Measurements from ENCODE around the gene PTCH1.

Gene PTCH1

DNA sequence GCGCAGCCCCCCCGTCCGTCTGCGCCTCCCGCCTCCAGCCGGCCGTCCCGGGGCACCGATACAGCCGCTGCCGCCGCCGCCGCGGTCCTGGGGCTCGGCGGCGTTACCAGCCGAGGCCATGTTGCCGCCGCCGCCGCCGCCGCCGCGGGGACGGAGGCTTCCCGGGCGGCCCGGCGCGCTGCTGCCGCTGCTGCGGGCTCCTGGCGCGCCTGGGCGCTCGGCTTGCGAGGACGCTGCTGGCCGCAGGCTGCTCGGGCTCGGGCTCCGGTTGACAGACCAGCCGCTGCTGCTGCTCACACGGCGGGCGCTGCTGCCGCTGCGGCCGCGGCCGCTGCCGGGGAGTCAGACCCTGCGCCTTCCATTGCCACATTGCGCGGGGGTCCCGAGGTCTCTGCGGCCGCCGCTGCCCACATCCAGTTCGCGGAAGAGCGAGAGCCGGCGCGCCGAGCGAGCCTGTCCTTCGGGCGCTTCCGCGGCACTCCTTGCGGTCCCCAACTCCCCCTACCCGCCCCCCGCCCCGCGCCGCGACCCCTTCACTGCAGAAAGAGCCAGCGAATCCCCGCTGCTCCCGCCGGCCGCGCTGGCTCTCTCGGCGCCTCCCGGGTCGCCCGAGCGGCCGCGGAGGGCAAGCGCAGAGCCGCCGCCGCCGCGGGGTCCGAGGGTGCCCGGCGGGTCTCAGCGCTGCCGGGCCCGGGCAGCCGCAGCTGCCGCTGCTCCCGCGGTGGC lies 8.4 kb downstream of the PTCH1 start:
- Histone ChIP-seq H3K4me2 (ENCODE audit: low read length) (peak overlapping the region; percentile 81), H2AK5ac (ENCODE audit: low read length) (no peak overlapping the region), H3K56ac (ENCODE audit: low read length) (peak overlapping the region; percentile 96), H3K79me2 (ENCODE audit: control insufficient read depth, insufficient read depth, low read length) (peaks cover 8% of the 10 kb centered on the region), H3K79me1 (ENCODE audit: low read length) (peaks cover 5% of the 10 kb centered on the region), H3K9ac (ENCODE audit: low read length) (peak overlapping the region; percentile 93), H3K36me3 (ENCODE audit: control insufficient read depth, insufficient read depth, low read length) (no peaks in the 10 kb centered on the region), H3K4me1 (ENCODE audit: control insufficient read depth, low read depth, low read length) (peaks cover 12% of the 10 kb centered on the region), H3K4me3 (ENCODE audit: low read length) (peak overlapping the region; percentile 80), H4K8ac (ENCODE audit: low read depth, low read length) (no peak overlapping the region), H2BK5ac (ENCODE audit: low read length) (no peak overlapping the region), H4K5ac (ENCODE audit: low read length) (no peak overlapping the region), H3K18ac (ENCODE audit: low read length) (peak overlapping the region; percentile 96), H2BK120ac (ENCODE audit: low read depth, low read length) (peak overlapping the region; percentile 48), H3K27ac (ENCODE audit: low read depth, low read length) (peak overlapping the region; percentile 94), H3K27me3 (ENCODE audit: insufficient read depth, low read length, poor library complexity) (no peaks in the 10 kb centered on the region), H2BK15ac (replicated peaks; ENCODE audit: low read depth) (no peak overlapping the region), H3K23ac (ENCODE audit: low read length) (no peak overlapping the region), H3K4ac (ENCODE audit: low read depth, low read length) (peak overlapping the region; percentile 75)
- peak; percentile 29 for DNase-seq
- WGBS (ENCODE audit: extremely low coverage, insufficient coverage, low lambda C conversion rate) = no CpG with 5 or more reads among the region's 111 CpGs

DNA sequence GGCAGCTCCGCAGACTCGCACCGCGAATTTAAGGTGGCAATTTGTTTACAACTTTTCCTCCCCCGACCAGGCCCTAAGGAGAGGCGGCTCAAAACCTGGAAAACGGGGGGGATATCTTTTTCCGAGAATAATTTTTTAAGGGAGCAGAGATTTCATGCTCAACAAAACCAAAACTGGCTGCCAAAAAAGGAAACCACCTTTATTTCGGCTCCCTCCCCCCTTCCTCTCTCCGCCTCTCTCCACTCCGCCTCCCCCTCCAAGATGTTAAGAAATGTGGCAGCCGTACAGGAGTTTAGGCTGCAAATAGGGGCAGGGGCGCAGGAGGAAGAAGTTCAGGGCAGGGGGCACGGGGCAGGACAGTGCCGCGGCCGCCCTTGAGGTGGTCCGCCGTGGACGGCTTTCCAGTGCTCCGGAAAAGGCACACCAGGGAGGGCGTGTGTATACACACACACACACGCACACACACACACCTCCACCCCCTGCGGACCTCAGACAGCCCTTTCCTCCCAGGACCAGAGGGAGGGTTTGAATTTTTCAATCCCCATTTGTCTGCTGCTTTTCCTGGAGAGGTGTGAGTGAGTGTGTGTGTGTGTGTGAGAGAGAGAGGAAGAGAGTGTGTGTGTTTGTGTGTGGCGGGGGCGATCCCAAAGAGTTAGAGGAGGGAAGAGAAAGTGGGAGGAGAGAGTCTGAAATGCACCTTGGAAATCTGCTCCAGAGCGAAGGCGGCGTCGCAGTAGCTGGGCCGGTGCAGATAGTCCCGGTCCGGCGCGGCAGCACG lies 9.1 kb downstream of the PTCH1 start:
- Histone ChIP-seq H3K4me3 (ENCODE audit: low read length) (peak overlapping the region; percentile 68), H3K4me1 (ENCODE audit: control insufficient read depth, low read depth, low read length) (peaks cover 6% of the 10 kb centered on the region), H3K36me3 (ENCODE audit: control insufficient read depth, insufficient read depth, low read length) (no peaks in the 10 kb centered on the region), H3K9ac (ENCODE audit: low read length) (peak overlapping the region; percentile 93), H3K56ac (ENCODE audit: low read length) (peak overlapping the region; percentile 96), H3K27ac (ENCODE audit: low read depth, low read length) (peak overlapping the region; percentile 94), H3K27me3 (ENCODE audit: insufficient read depth, low read length, poor library complexity) (no peaks in the 10 kb centered on the region), H3K4ac (ENCODE audit: low read depth, low read length) (peak overlapping the region; percentile 44), H2BK120ac (ENCODE audit: low read depth, low read length) (no peak overlapping the region), H3K4me2 (ENCODE audit: low read length) (peak overlapping the region; percentile 81), H3K18ac (ENCODE audit: low read length) (peak overlapping the region; percentile 96), H2BK5ac (ENCODE audit: low read length) (peak overlapping the region; percentile 73), H4K8ac (ENCODE audit: low read depth, low read length) (no peak overlapping the region), H3K79me2 (ENCODE audit: control insufficient read depth, insufficient read depth, low read length) (peaks cover 15% of the 10 kb centered on the region), H3K23ac (ENCODE audit: low read length) (no peak overlapping the region), H4K5ac (ENCODE audit: low read length) (no peak overlapping the region), H3K79me1 (ENCODE audit: low read length) (peaks cover 9% of the 10 kb centered on the region), H2BK15ac (replicated peaks; ENCODE audit: low read depth) (no peak overlapping the region), H2AK5ac (ENCODE audit: low read length) (no peak overlapping the region)
- DNase-seq = peak; percentile 94
- 100% methylated on average over 2 of the region's 36 CpGs for WGBS (ENCODE audit: extremely low coverage, insufficient coverage, low lambda C conversion rate)

DNA sequence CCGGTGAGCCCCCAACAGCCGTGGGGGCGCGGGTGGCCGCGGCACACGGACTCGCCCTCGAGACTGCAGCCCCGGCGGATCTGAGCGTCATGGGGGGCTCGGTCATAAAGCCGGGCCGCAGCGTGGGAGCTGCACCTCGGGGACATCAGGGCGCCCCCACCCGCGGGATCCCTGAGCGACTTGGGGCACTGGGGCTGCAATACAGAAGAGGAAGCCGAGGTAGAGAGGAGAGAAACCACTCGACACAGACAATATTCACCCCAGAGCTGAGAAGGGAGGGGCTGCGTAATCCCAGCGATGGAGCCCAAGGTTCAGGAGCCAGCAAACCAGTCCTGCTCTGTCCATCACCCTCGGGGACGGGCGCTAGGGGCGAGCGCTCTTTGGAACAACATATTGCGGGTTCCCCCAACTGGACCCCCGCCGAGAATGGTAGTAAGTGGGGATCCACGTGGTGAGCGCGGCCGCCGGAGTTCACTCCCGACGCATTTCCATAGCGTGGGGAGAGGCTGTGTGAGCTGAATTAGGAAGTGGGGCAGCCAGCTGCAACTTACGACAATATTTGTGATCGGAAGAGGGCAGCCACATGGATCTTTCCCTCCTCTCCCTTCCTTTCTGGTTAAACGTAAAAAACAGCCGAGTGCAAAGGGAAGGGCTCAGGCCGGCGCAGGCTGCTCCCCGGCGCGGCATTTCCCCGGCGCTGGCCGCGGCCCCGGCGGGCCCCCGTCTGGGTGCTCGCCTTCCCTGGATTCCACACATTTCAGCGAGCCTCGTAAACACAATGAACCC lies 9.9 kb downstream of the PTCH1 start:
- no CpG with 5 or more reads among the region's 60 CpGs for WGBS (ENCODE audit: extremely low coverage, insufficient coverage, low lambda C conversion rate)
- peak overlapping the region; percentile 96 for H3K18ac ChIP-seq (ENCODE audit: low read length)
- DNase-seq = peak; percentile 81

DNA sequence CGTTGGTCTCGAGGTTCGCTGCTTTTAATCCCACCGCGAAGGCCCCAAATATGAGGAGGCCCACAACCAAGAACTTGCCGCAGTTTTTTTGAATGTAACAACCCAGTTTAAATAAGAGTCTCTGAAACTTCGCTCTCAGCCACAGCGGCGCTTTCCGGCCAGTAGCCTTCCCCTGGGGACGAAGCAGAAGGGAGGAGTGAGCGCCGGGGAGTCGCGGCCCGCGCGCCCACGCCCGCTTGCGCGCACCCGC lies 10.4 kb downstream of the PTCH1 start:
- Histone ChIP-seq H3K27me3 (ENCODE audit: insufficient read depth, low read length, poor library complexity) (no peaks in the 10 kb centered on the region), H2BK5ac (ENCODE audit: low read length) (peak overlapping the region; percentile 73), H2BK15ac (replicated peaks; ENCODE audit: low read depth) (no peak overlapping the region), H3K27ac (ENCODE audit: low read depth, low read length) (peak overlapping the region; percentile 94), H3K4me3 (ENCODE audit: low read length) (peak overlapping the region; percentile 68), H3K9ac (ENCODE audit: low read length) (peak overlapping the region; percentile 93), H3K56ac (ENCODE audit: low read length) (peak overlapping the region; percentile 96), H3K18ac (ENCODE audit: low read length) (peak overlapping the region; percentile 96), H3K23ac (ENCODE audit: low read length) (peak overlapping the region; percentile 45), H4K8ac (ENCODE audit: low read depth, low read length) (no peak overlapping the region), H3K79me1 (ENCODE audit: low read length) (peaks cover 13% of the 10 kb centered on the region), H3K4me2 (ENCODE audit: low read length) (peak overlapping the region; percentile 81), H2BK120ac (ENCODE audit: low read depth, low read length) (peak overlapping the region; percentile 19), H3K79me2 (ENCODE audit: control insufficient read depth, insufficient read depth, low read length) (peaks cover 26% of the 10 kb centered on the region), H3K4ac (ENCODE audit: low read depth, low read length) (peak overlapping the region; percentile 96), H3K36me3 (ENCODE audit: control insufficient read depth, insufficient read depth, low read length) (no peaks in the 10 kb centered on the region), H4K5ac (ENCODE audit: low read length) (no peak overlapping the region), H2AK5ac (ENCODE audit: low read length) (no peak overlapping the region), H3K4me1 (ENCODE audit: control insufficient read depth, low read depth, low read length) (peaks cover 6% of the 10 kb centered on the region)
- WGBS (ENCODE audit: extremely low coverage, insufficient coverage, low lambda C conversion rate) = no CpG with 5 or more reads among the region's 23 CpGs
- peak; percentile 60 for DNase-seq

More for the DNA sequence above, 9.9 kb downstream of the PTCH1 start:
- Histone ChIP-seq H2AK5ac (ENCODE audit: low read length) (no peak overlapping the region), H3K23ac (ENCODE audit: low read length) (peak overlapping the region; percentile 45), H3K36me3 (ENCODE audit: control insufficient read depth, insufficient read depth, low read length) (no peaks in the 10 kb centered on the region), H3K27ac (ENCODE audit: low read depth, low read length) (peak overlapping the region; percentile 94), H3K4me2 (ENCODE audit: low read length) (peak overlapping the region; percentile 81), H3K4me3 (ENCODE audit: low read length) (peak overlapping the region; percentile 68), H2BK5ac (ENCODE audit: low read length) (peak overlapping the region; percentile 73), H3K4me1 (ENCODE audit: control insufficient read depth, low read depth, low read length) (peaks cover 6% of the 10 kb centered on the region), H3K56ac (ENCODE audit: low read length) (peak overlapping the region; percentile 96), H2BK15ac (replicated peaks; ENCODE audit: low read depth) (no peak overlapping the region), H4K5ac (ENCODE audit: low read length) (no peak overlapping the region), H2BK120ac (ENCODE audit: low read depth, low read length) (peak overlapping the region; percentile 19), H3K79me2 (ENCODE audit: control insufficient read depth, insufficient read depth, low read length) (peaks cover 22% of the 10 kb centered on the region), H4K8ac (ENCODE audit: low read depth, low read length) (no peak overlapping the region), H3K79me1 (ENCODE audit: low read length) (peaks cover 13% of the 10 kb centered on the region), H3K27me3 (ENCODE audit: insufficient read depth, low read length, poor library complexity) (no peaks in the 10 kb centered on the region), H3K4ac (ENCODE audit: low read depth, low read length) (peak overlapping the region; percentile 96), H3K9ac (ENCODE audit: low read length) (peak overlapping the region; percentile 93)

DNA sequence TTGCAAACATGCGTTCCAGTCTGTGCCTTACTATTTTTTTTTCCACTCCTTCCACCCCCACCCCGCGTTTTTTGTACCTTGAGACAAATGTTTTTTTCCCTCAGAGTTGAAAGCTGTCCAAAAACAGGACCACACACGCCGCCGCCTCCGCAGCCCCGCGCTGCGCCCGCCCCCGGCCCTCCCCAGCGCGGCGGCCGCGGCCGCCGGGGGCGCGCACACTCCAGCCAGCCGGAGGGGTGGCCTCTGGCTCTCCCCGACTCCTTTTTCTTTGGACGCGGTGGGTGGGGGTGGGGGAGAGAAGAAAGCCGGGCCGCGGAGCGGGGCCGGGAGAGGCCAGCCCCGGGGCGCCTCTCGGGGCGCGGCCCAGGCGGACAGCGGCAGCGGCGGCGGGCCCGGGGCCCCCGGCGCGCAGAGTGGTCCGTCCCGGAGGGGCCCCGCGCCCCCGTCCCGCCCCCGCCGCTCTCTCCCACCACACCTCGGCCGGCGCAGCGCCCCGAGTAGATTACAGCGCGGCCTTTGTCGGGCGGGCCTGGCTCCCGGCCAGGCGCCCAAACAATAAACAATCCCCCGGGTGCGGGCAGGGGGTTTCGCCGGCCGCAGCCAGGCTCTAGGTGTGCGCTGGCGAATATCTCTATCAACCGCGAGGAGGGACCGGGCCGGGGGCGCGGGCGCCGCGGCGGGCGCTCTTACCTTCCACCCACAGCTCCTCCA lies 10.9 kb downstream of the PTCH1 start:
- H3K4ac ChIP-seq (ENCODE audit: low read depth, low read length) = peak overlapping the region; percentile 96
- H3K56ac ChIP-seq (ENCODE audit: low read length) = peak overlapping the region; percentile 96
- no peak overlapping the region for H3K23ac ChIP-seq (ENCODE audit: low read length)
- DNase-seq = peak; percentile 78
- no CpG with 5 or more reads among the region's 81 CpGs for WGBS (ENCODE audit: extremely low coverage, insufficient coverage, low lambda C conversion rate)
- peaks cover 6% of the 10 kb centered on the region for H3K4me1 ChIP-seq (ENCODE audit: control insufficient read depth, low read depth, low read length)
- no peak overlapping the region for H2AK5ac ChIP-seq (ENCODE audit: low read length)
- H2BK15ac ChIP-seq (replicated peaks; ENCODE audit: low read depth) = no peak overlapping the region
- H4K5ac ChIP-seq (ENCODE audit: low read length) = no peak overlapping the region
- H2BK120ac ChIP-seq (ENCODE audit: low read depth, low read length) = peak overlapping the region; percentile 19
- no peaks in the 10 kb centered on the region for H3K36me3 ChIP-seq (ENCODE audit: control insufficient read depth, insufficient read depth, low read length)
- no peaks in the 10 kb centered on the region for H3K27me3 ChIP-seq (ENCODE audit: insufficient read depth, low read length, poor library complexity)
- peak overlapping the region; percentile 94 for H3K27ac ChIP-seq (ENCODE audit: low read depth, low read length)
- H2BK5ac ChIP-seq (ENCODE audit: low read length) = peak overlapping the region; percentile 73
- H3K4me2 ChIP-seq (ENCODE audit: low read length) = peak overlapping the region; percentile 81
- peak overlapping the region; percentile 93 for H3K9ac ChIP-seq (ENCODE audit: low read length)
- H3K18ac ChIP-seq (ENCODE audit: low read length) = peak overlapping the region; percentile 96
- H3K79me2 ChIP-seq (ENCODE audit: control insufficient read depth, insufficient read depth, low read length) = peaks cover 30% of the 10 kb centered on the region
- peak overlapping the region; percentile 79 for H3K4me3 ChIP-seq (ENCODE audit: low read length)
- H3K79me1 ChIP-seq (ENCODE audit: low read length) = peaks cover 17% of the 10 kb centered on the region
- H4K8ac ChIP-seq (ENCODE audit: low read depth, low read length) = peak overlapping the region; percentile 13

Measured in mesendoderm (in vitro differentiated cells).